HepG2 (cell line): ENCODE data around the gene TBCD.

Source experiments
- FOSL1 ChIP-seq: sonication (generic); formaldehyde crosslinking; IDR thresholded peaks from 2 replicates; pipeline ENCODE4 v1.9.0; 2021; ENCODE audit warnings: missing genetic modification reagents, borderline replicate concordance
- KDM2A ChIP-seq: sonication (generic); formaldehyde crosslinking; IDR thresholded peaks from 2 replicates; pipeline ENCODE4 v1.4.0; 2020; ENCODE audit warnings: low read depth, missing genetic modification reagents, borderline replicate concordance
- POLR2AphosphoS5 ChIP-seq: IDR thresholded peaks from 2 replicates; pipeline ENCODE4 v1.6.1; 2012; ENCODE audit warnings: low read depth, low read length

- TF ChIP-seq FOSL1 (CRISPR knock-in tag) = no peak
- no peak for TF ChIP-seq POLR2AphosphoS5
- no peak for TF ChIP-seq KDM2A (CRISPR knock-in tag)
Observed at GRCh38 chr17:82977606-82978005, 225.7 kb downstream of the TBCD start.
